CD14-positive monocyte (primary cell): ENCODE data around the gene WHAMM. TPM values are rescaled to one million over a fixed set of nuclear protein-coding genes. Genes with fewer than 3 reads are reported as not detected.
A peak's percentile ranks its signal among the peaks of the same experiment; 100 is the strongest.
"Not testable (repeated sequence)": the region's sequence is repeated elsewhere in the genome, so short reads cannot be mapped to it uniquely, and the experiment has no call there.

ENCODE experiments used
- DNase-seq, 3 donors: peaks; one replicate each; pipeline ENCODE4 v3.0.0-alpha.2; 2011 to 2022
- H2AFZ ChIP-seq: 2 replicates; pipeline ENCODE4 v1.6.0; 2012; ENCODE audit warnings: mild to moderate bottlenecking, low read depth, low read length, inconsistent platforms; ENCODE audit not compliant: insufficient read depth, poor library complexity, severe bottlenecking
- H3K27ac ChIP-seq, 2 donors: 1 replicate in 1 of 2; 2 replicates in 1 of 2; pipeline ENCODE4 v1.5.1; 2012 to 2013; ENCODE audit warnings: low read length in 2 of 2, control low read depth in 1 of 2, inconsistent platforms in 1 of 2, low read depth in 1 of 2, mild to moderate bottlenecking in 1 of 2
- H3K27me3 ChIP-seq, 2 donors: one replicate each; pipeline versions ENCODE4 v1.6.0 to v1.6.1; 2011 to 2013; ENCODE audit warnings: low read length in 2 of 2; ENCODE audit not compliant: control insufficient read depth in 2 of 2, insufficient read depth in 2 of 2
- H3K36me3 ChIP-seq, 2 donors: replicated peaks in 1 of 2; 1 replicate in 1 of 2; 2 replicates in 1 of 2; pipeline versions ENCODE4 v1.5.1 to v1.6.1; 2012 to 2013; ENCODE audit warnings: low read length in 2 of 2, control low read depth in 1 of 2, inconsistent platforms in 1 of 2, mild to moderate bottlenecking in 1 of 2; ENCODE audit not compliant: insufficient read depth in 2 of 2, control insufficient read depth in 1 of 2
- H3K4me1 ChIP-seq, 2 donors: 1 replicate in 1 of 2; 2 replicates in 1 of 2; pipeline versions ENCODE4 v1.5.1 to v1.6.1; 2012 to 2013; ENCODE audit warnings: low read length in 2 of 2, control low read depth in 1 of 2, inconsistent platforms in 1 of 2, mild to moderate bottlenecking in 1 of 2, moderate library complexity in 1 of 2; ENCODE audit not compliant: insufficient read depth in 2 of 2, control insufficient read depth in 1 of 2
- H3K4me2 ChIP-seq: replicated peaks from 2 replicates; pipeline ENCODE3; 2012; ENCODE audit warnings: low read length, moderate library complexity, mild to moderate bottlenecking; ENCODE audit not compliant: poor library complexity, severe bottlenecking; ENCODE audit errors: extremely low read depth
- H3K4me3 ChIP-seq, 3 experiments: fragments of 200-600 bp in 1 of 3; sonication (generic) in 1 of 3; replicated peaks in 1 of 3; 1 replicate in 2 of 3; 2 replicates in 1 of 3; pipeline ENCODE4 v1.5.1; 2011 to 2013; ENCODE audit warnings: low read length in 3 of 3, mild to moderate bottlenecking in 3 of 3, control low read depth in 2 of 3, low read depth in 2 of 3, inconsistent platforms in 1 of 3, moderate library complexity in 1 of 3
- H3K79me2 ChIP-seq: 2 replicates; pipeline ENCODE4 v1.6.0; 2012; ENCODE audit warnings: mild to moderate bottlenecking, control low read depth, inconsistent platforms, low read length, moderate library complexity; ENCODE audit not compliant: insufficient read depth
- H3K9ac ChIP-seq: 2 replicates; pipeline ENCODE4 v1.6.0; 2017; ENCODE audit warnings: low read length, mild to moderate bottlenecking; ENCODE audit not compliant: insufficient read depth, poor library complexity, severe bottlenecking
- H3K9me3 ChIP-seq, 2 donors: replicated peaks in 1 of 2; 1 replicate in 1 of 2; 2 replicates in 1 of 2; pipeline versions ENCODE4 v1.5.1 to v1.6.1; 2012 to 2013; ENCODE audit warnings: low read length in 2 of 2, control low read depth in 1 of 2; ENCODE audit not compliant: control insufficient read depth in 1 of 2, insufficient read depth in 1 of 2
- H4K20me1 ChIP-seq: 2 replicates; pipeline ENCODE4 v1.6.0; 2012; ENCODE audit warnings: mild to moderate bottlenecking, low read length, control low read depth, moderate library complexity; ENCODE audit not compliant: insufficient read depth
- H3K27ac Mint-ChIP-seq, 7 donors: one replicate each; pipeline ENCODE4 v1.8.0; 2020; ENCODE audit warnings: mild to moderate bottlenecking in 7 of 7, mixed read lengths in 7 of 7, moderate library complexity in 6 of 7, inconsistent platforms in 2 of 7
- H3K27me3 Mint-ChIP-seq, 3 donors: one replicate each; pipeline ENCODE4 v1.8.0; 2021 to 2022; ENCODE audit warnings: low read depth in 3 of 3, mild to moderate bottlenecking in 3 of 3, mixed read lengths in 3 of 3, moderate library complexity in 3 of 3, inconsistent platforms in 1 of 3
- H3K36me3 Mint-ChIP-seq, 2 donors: one replicate each; pipeline ENCODE4 v1.8.0; 2020; ENCODE audit warnings: mixed read lengths in 2 of 2, inconsistent platforms in 1 of 2, mild to moderate bottlenecking in 1 of 2
- H3K4me1 Mint-ChIP-seq: one replicate; pipeline ENCODE4 v1.8.0; 2020; ENCODE audit warnings: mild to moderate bottlenecking, mixed read lengths
- H3K4me3 Mint-ChIP-seq, 2 donors: one replicate each; pipeline ENCODE4 v1.8.0; 2020; ENCODE audit warnings: mild to moderate bottlenecking in 2 of 2, mixed read lengths in 2 of 2, moderate library complexity in 1 of 2
- H3K9me3 Mint-ChIP-seq, 7 donors: one replicate each; pipeline ENCODE4 v1.8.0; 2020 to 2022; ENCODE audit warnings: mixed read lengths in 7 of 7, mild to moderate bottlenecking in 6 of 7, moderate library complexity in 6 of 7, inconsistent platforms in 2 of 7
- CTCF ChIP-seq: fragments of 200-600 bp; IDR thresholded peaks from one replicate; pipeline ENCODE4 v1.8.0; 2022; ENCODE audit warnings: antibody characterized with exemption, mild to moderate bottlenecking
- WGBS: methylation state at CpG from one replicate; pipeline ENCODE4 v1.1.5; 2013; ENCODE audit warnings: missing lambda C conversion rate; ENCODE audit not compliant: insufficient coverage; 5-methylcytosine and 5-hydroxymethylcytosine counted together
- intact Hi-C, 2 donors: fragments of 100-400 bp; cut with micrococcal nuclease; formaldehyde crosslinking; loops; one replicate each; pipeline versions ENCODE4 v1.15.0 to v1.15.1; 2023
- polyA plus RNA-seq, 3 donors: library from polyadenylated mRNA; depleted of rRNA in 1 of 3; unstranded in 2 of 3; stranded (reverse) in 1 of 3; fragments of 300-500 nt in 2 of 3; fragments of >200 nt in 1 of 3; fragmentation: Illumina TruSeq in 2 of 3; gene quantifications; 1 replicate in 2 of 3; 2 replicates in 1 of 3; pipeline ENCODE4 v1.2.3, GENCODE V29; 2012 to 2021

WHAMM gene
- polyA plus RNA-seq, 3 donors = 0.69 to 7.8 (median 0.92) TPM

DNA sequence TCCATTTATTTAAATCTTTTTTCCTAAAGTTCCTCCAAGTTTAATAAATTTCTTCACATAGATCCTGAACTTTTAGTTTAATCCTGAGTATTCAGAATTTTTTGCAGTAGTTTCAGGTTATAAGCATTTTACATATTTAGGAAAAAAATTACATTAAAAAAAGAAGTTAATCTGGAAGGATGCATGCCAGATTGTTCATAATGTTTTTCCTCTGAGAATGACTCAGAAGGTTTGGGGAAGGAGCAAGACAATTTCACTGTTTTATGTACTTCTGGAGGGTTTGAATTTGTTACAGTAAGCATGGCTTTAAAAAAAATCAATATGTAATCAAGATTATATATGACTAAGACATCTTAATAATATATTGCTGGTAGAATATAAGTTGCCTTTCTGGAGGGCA, 12.4 kb downstream of the WHAMM start:
- H3K4me3 ChIP-seq, H3K27ac ChIP-seq, H3K79me2 ChIP-seq, H3K27me3 ChIP-seq, H3K9me3 Mint-ChIP-seq, H3K4me1 Mint-ChIP-seq, H3K4me1 ChIP-seq, H3K9ac ChIP-seq, H3K4me3 Mint-ChIP-seq, DNase-seq, intact Hi-C loops, H3K27me3 Mint-ChIP-seq, H2AFZ ChIP-seq, H3K27ac Mint-ChIP-seq, H3K4me2 ChIP-seq, H3K9me3 ChIP-seq: not testable (repeated sequence)
- Histone ChIP-seq H4K20me1 (peaks cover 26% of the 10 kb centered on the region), H3K36me3 (peaks cover 75 to 96% of the 10 kb centered on the region in 2 donors)
- H3K36me3 Mint-ChIP-seq = peaks cover 59 to 88% of the 10 kb centered on the region in 2 donors

DNA sequence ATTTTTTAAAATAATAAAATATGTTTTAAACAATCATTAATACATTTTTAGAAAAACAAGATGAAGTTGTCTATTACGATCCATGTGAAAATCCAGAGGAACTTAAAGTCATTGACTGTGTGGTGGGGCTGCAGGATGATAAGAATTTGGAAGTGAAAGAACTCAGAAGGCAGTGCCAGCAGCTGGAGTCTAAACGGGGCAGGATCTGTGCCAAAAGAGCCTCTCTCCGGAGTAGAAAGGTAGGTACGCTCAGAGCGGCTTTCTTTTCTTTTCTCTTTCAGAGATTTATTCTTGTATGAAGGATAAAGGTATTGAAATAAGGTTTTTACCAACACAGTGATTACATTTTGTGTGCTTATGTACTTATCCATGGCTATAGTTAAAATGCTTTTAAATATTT, 13.6 kb downstream of the WHAMM start:
- TF ChIP-seq CTCF = no peak
- H3K27ac ChIP-seq = no peak overlapping the region
- H3K4me2 ChIP-seq = no peak overlapping the region
- H3K27me3 ChIP-seq = no peaks in the 10 kb centered on the region
- Mint-ChIP-seq H3K4me1 (no peaks in the 10 kb centered on the region), H3K27me3 (no peaks in the 10 kb centered on the region), H3K9me3 (peaks cover 0 to 1% (median 0%) of the 10 kb centered on the region in 7 donors), H3K4me3 (no peak overlapping the region), H3K27ac (peak overlapping the region in 2 of 7 donors; percentile 41 to 60), H3K36me3 (peaks cover 60 to 90% of the 10 kb centered on the region in 2 donors)
- no peak for DNase-seq
- intact Hi-C loops = no loop called here
- H3K9me3 ChIP-seq = no peaks in the 10 kb centered on the region
- no CpG with 5 or more reads among the region's 5 CpGs for WGBS
- H3K4me1 ChIP-seq = no peaks in the 10 kb centered on the region
- no peaks in the 10 kb centered on the region for H3K79me2 ChIP-seq
- no peak overlapping the region for H2AFZ ChIP-seq
- H3K4me3 ChIP-seq = no peak overlapping the region
- peaks cover 75 to 96% of the 10 kb centered on the region in 2 donors for H3K36me3 ChIP-seq
- H4K20me1 ChIP-seq = peaks cover 20% of the 10 kb centered on the region
- H3K9ac ChIP-seq = no peak overlapping the region
